ENCODE results near the gene IMMP2L.

Gene IMMP2L

GRCh38 chr7:110890101-110890500 is 672.2 kb downstream of the IMMP2L start:
- Histone ChIP-seq H3K79me2 (ENCODE audit: insufficient read depth, low read length) (no peaks in the 10 kb centered on the region), H3K27ac (ENCODE audit: low read depth, low read length) (no peak overlapping the region), H3K4me3 (ENCODE audit: insufficient read depth, low read length, poor library complexity, severe bottlenecking) (no peak overlapping the region), H3K9me3 (ENCODE audit: insufficient read depth, low read length) (peaks cover 10% of the 10 kb centered on the region; the same call in 1 of the 2 replicates), H4K20me1 (ENCODE audit: low read depth, low read length) (no peaks in the 10 kb centered on the region), H3F3A (ENCODE audit: insufficient read depth) (no peaks in the 10 kb centered on the region), H3K4me2 (ENCODE audit: low read depth, low read length, poor library complexity, severe bottlenecking) (no peak overlapping the region), H3K9ac (ENCODE audit: low read length) (no peak overlapping the region), H3K36me3 (ENCODE audit: low read length) (no peaks in the 10 kb centered on the region), H3K27me3 (ENCODE audit: low read length) (no peaks in the 10 kb centered on the region), H2AFZ (ENCODE audit: low read depth, low read length, severe bottlenecking) (no peak overlapping the region), H3K9me2 (replicated peaks; ENCODE audit: insufficient read depth, low read length) (no peaks in the 10 kb centered on the region)
- TF ChIP-seq CTCF (IDR thresholded peaks at IDR 0.05; ENCODE audit: insufficient read depth, low read length, poor library complexity, severe bottlenecking), result no peak
- TF ChIP-seq EZH2phosphoT487 (conservative IDR thresholded peaks at IDR 0.05; ENCODE audit: low read length), result no peak

- no peak for TF ChIP-seq CTCF (IDR thresholded peaks at IDR 0.05; ENCODE audit: insufficient read depth, low read length, poor library complexity, severe bottlenecking)
- TF ChIP-seq EZH2phosphoT487 (conservative IDR thresholded peaks at IDR 0.05; ENCODE audit: low read length), result no peak
- Histone ChIP-seq H3K9me3 (ENCODE audit: insufficient read depth, low read length) (peaks cover 6% of the 10 kb centered on the region; the same call in 1 of the 2 replicates), H3K9ac (ENCODE audit: low read length) (no peak overlapping the region)
Measured at GRCh38 chr7:110889335-110889734, 673.0 kb downstream of the IMMP2L start.

GRCh38 chr7:110888641-110889040 is 673.7 kb downstream of the IMMP2L start:
- H3K4me3 ChIP-seq (ENCODE audit: insufficient read depth, low read length, poor library complexity, severe bottlenecking), result no peak overlapping the region
- H3K79me2 ChIP-seq (ENCODE audit: insufficient read depth, low read length), result no peaks in the 10 kb centered on the region
- H3F3A ChIP-seq (ENCODE audit: insufficient read depth), result no peaks in the 10 kb centered on the region
- H3K9ac ChIP-seq (ENCODE audit: low read length), result no peak overlapping the region
- no peaks in the 10 kb centered on the region for H3K27me3 ChIP-seq (ENCODE audit: low read length)
- no peaks in the 10 kb centered on the region for H3K9me2 ChIP-seq (replicated peaks; ENCODE audit: insufficient read depth, low read length)
- no peaks in the 10 kb centered on the region for H3K9me3 ChIP-seq (ENCODE audit: insufficient read depth, low read length)
- no peak for TF ChIP-seq EZH2phosphoT487 (conservative IDR thresholded peaks at IDR 0.05; ENCODE audit: low read length)
- H3K36me3 ChIP-seq (ENCODE audit: low read length), result no peaks in the 10 kb centered on the region
- no peak overlapping the region for H2AFZ ChIP-seq (ENCODE audit: low read depth, low read length, severe bottlenecking)
- no peaks in the 10 kb centered on the region for H4K20me1 ChIP-seq (ENCODE audit: low read depth, low read length)
- H3K27ac ChIP-seq (ENCODE audit: low read depth, low read length), result no peak overlapping the region
- H3K4me2 ChIP-seq (ENCODE audit: low read depth, low read length, poor library complexity, severe bottlenecking), result no peak overlapping the region

More at GRCh38 chr7:110889335-110889734, 673.0 kb downstream of the IMMP2L start:
- Histone ChIP-seq H3K9me2 (replicated peaks; ENCODE audit: insufficient read depth, low read length) (no peaks in the 10 kb centered on the region), H3K36me3 (ENCODE audit: low read length) (no peaks in the 10 kb centered on the region), H4K20me1 (ENCODE audit: low read depth, low read length) (no peaks in the 10 kb centered on the region), H3K4me3 (ENCODE audit: insufficient read depth, low read length, poor library complexity, severe bottlenecking) (no peak overlapping the region), H3F3A (ENCODE audit: insufficient read depth) (no peaks in the 10 kb centered on the region), H2AFZ (ENCODE audit: low read depth, low read length, severe bottlenecking) (no peak overlapping the region), H3K4me2 (ENCODE audit: low read depth, low read length, poor library complexity, severe bottlenecking) (no peak overlapping the region), H3K27me3 (ENCODE audit: low read length) (no peaks in the 10 kb centered on the region), H3K79me2 (ENCODE audit: insufficient read depth, low read length) (no peaks in the 10 kb centered on the region), H3K27ac (ENCODE audit: low read depth, low read length) (no peak overlapping the region)

GRCh38 chr7:110885474-110885873 is 676.8 kb downstream of the IMMP2L start:
- Histone ChIP-seq H3K27ac (ENCODE audit: low read depth, low read length) (no peak overlapping the region), H3K4me2 (ENCODE audit: low read depth, low read length, poor library complexity, severe bottlenecking) (no peak overlapping the region), H3F3A (ENCODE audit: insufficient read depth) (no peaks in the 10 kb centered on the region), H3K9me2 (replicated peaks; ENCODE audit: insufficient read depth, low read length) (no peaks in the 10 kb centered on the region), H3K4me3 (ENCODE audit: insufficient read depth, low read length, poor library complexity, severe bottlenecking) (no peak overlapping the region), H3K36me3 (ENCODE audit: low read length) (no peaks in the 10 kb centered on the region), H4K20me1 (ENCODE audit: low read depth, low read length) (no peaks in the 10 kb centered on the region), H3K9me3 (ENCODE audit: insufficient read depth, low read length) (no peaks in the 10 kb centered on the region), H2AFZ (ENCODE audit: low read depth, low read length, severe bottlenecking) (no peak overlapping the region), H3K9ac (ENCODE audit: low read length) (no peak overlapping the region), H3K27me3 (ENCODE audit: low read length) (no peaks in the 10 kb centered on the region), H3K79me2 (ENCODE audit: insufficient read depth, low read length) (no peaks in the 10 kb centered on the region)
- no peak for TF ChIP-seq EZH2phosphoT487 (conservative IDR thresholded peaks at IDR 0.05; ENCODE audit: low read length)
- TF ChIP-seq CTCF (IDR thresholded peaks at IDR 0.05; ENCODE audit: insufficient read depth, low read length, poor library complexity, severe bottlenecking), result no peak

Measured in SU-DHL-6 (cell line).